A549 (cell line): ENCODE results near the gene PTGES3L.
A peak's percentile ranks its signal among the peaks of the same experiment; 100 is the strongest.

ENCODE experiments used
- CEBPB ChIP-seq, 2 experiments: fragments of >200 bp in 1 of 2; sonication (Bioruptor Twin) in 1 of 2; formaldehyde crosslinking in 1 of 2; IDR thresholded peaks; 2 replicates each; pipeline ENCODE4 v1.6.1; 2012 to 2016
- CHD2 ChIP-seq: fragments of 150-350 bp; IDR thresholded peaks from 2 replicates; pipeline ENCODE4 v1.6.1; 2014; ENCODE audit warnings: low read length; ENCODE audit not compliant: partially characterized antibody
- MAFK ChIP-seq: fragments of 450-650 bp; IDR thresholded peaks from 2 replicates; pipeline ENCODE4 v1.6.1; 2014; ENCODE audit not compliant: partially characterized antibody
- POLR2A ChIP-seq: IDR thresholded peaks from 2 replicates; pipeline ENCODE4 v1.6.1; 2012; ENCODE audit warnings: mild to moderate bottlenecking, low read length
- RFX5 ChIP-seq: fragments of 450-650 bp; IDR thresholded peaks from 2 replicates; pipeline ENCODE4 v1.7.1; 2014; ENCODE audit warnings: antibody characterized with exemption, mild to moderate bottlenecking, moderate library complexity
- RNF2 ChIP-seq: fragments of 200-600 bp; sonication (generic); IDR thresholded peaks from 2 replicates; pipeline ENCODE4 v1.6.1; 2016; ENCODE audit warnings: low read depth, mild to moderate bottlenecking, antibody characterized with exemption, moderate library complexity, borderline replicate concordance
- TF ChIP-seq, protein P1 (sequence below): fragments of >200 bp; sonication (Bioruptor Twin); formaldehyde crosslinking; IDR thresholded peaks from 3 replicates; pipeline ENCODE4 v1.5.1; 2016

DNA sequence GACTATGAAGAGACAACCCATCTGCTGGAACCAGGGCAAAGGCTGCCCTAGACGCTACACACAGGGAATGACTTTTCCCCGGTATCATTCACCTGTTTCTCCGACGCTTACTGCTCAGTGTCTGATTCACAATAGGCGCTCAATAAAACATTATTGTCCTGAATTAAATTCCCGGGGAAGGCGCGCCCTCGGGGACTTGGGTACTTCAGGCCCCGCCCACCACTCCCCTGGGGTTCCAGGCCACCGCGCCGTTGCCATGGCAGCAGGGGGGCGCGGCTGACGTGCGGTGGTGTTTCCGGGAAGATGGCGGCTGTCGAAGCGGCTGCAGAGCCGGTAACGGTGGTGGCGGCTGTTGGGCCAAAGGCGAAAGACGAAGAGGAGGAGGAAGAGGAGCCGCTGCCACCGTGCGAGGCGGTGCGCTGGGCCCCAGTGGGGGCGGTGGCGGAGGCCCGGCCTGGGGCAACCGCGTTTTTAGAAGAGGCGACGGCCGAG lies 440 bp upstream of the PTGES3L start, which contains the start of gene RUNDC1:
- TF ChIP-seq RNF2 (no peak), POLR2A (peak; percentile 94), CEBPB (IDR thresholded peaks at IDR 0.05) (no peak), CHD2 (no peak), MAFK (no peak), RFX5 (no peak)
- TF ChIP-seq, protein P1, sequence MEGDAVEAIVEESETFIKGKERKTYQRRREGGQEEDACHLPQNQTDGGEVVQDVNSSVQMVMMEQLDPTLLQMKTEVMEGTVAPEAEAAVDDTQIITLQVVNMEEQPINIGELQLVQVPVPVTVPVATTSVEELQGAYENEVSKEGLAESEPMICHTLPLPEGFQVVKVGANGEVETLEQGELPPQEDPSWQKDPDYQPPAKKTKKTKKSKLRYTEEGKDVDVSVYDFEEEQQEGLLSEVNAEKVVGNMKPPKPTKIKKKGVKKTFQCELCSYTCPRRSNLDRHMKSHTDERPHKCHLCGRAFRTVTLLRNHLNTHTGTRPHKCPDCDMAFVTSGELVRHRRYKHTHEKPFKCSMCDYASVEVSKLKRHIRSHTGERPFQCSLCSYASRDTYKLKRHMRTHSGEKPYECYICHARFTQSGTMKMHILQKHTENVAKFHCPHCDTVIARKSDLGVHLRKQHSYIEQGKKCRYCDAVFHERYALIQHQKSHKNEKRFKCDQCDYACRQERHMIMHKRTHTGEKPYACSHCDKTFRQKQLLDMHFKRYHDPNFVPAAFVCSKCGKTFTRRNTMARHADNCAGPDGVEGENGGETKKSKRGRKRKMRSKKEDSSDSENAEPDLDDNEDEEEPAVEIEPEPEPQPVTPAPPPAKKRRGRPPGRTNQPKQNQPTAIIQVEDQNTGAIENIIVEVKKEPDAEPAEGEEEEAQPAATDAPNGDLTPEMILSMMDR: no peak
